GM21528 (cell line): ENCODE data around the gene ZNF385C.

ENCODE experiments used
- ATAC-seq: cut with Tn5 transposase; IDR thresholded peaks from one replicate; pipeline ENCODE4 v1.9.1; 2021; ENCODE audit warnings: mild to moderate bottlenecking, moderate library complexity; ENCODE audit not compliant: unreplicated experiment, low FRiP score

The ZNF385C gene

DNA sequence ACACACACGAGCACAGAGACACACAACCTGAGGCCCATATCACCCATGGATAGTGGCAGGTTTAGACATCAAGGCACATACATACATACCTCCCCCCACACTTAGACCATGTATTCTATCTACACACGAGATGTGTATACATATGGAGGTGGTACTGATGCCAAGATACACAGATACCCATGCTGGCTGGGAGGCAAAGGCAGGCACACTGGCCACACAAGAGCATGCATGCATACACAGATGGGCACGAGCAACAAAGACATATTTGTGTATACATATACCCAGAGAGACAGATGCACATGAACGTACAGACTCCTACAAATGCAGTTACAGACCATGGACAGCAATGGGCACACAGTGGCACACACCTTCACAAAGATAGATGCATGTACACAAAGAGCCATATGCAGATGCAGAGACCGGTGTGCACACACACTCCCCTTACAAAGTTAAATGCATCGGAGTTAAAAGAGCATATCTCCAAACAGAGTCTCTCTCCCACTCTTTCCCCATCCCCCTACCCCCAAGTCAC lies 45.9 kb downstream of the ZNF385C start:
- no peak for ATAC-seq

DNA sequence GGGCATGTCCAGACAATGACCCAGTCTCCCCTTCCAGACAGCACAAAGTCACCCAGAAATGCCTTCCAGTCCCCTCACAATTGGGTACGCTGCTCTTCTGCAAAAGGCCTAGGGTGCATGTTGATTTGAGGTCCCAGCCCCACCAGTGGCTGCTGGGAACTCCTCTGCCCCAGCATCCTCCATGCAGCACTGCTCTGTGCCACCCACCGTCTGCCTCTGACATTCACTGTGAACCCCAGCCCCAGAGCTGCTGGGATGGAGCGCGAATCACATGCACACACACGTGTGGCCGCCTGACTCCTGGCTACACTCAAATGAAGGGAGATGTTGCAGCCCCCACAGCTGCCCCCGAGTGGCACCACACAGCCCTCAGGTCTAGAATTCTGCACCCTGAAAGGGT lies 46.6 kb downstream of the ZNF385C start:
- no peak for ATAC-seq

DNA sequence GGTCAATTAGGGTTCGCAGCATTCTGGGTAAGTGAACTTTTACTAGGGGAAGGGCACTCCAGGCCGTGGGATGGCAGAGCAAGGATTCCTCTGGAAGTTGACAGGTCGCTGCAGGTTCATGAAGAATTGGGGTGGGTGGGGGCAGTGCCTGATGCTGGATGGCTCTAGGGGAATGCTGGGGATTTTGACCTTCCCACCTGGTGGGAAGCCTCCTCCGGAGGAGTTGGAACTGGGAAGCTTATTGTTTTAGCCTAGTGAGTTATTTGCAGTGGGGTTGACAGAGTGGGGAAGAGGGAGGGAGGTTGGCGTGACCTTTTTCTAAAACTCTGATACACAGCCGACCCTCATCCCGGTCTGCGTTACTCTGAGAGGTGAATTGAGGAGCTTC lies 47.3 kb downstream of the ZNF385C start:
- no peak for ATAC-seq

- ATAC-seq = no peak
Observed at GRCh38 chr17:42050393-42051012, 47.8 kb downstream of the ZNF385C start, which contains the start of gene C17orf113. Gene C17orf113 (minus strand): TSS chr17:42050601. CDS start chr17:42043376, 7,225 bp downstream.

DNA sequence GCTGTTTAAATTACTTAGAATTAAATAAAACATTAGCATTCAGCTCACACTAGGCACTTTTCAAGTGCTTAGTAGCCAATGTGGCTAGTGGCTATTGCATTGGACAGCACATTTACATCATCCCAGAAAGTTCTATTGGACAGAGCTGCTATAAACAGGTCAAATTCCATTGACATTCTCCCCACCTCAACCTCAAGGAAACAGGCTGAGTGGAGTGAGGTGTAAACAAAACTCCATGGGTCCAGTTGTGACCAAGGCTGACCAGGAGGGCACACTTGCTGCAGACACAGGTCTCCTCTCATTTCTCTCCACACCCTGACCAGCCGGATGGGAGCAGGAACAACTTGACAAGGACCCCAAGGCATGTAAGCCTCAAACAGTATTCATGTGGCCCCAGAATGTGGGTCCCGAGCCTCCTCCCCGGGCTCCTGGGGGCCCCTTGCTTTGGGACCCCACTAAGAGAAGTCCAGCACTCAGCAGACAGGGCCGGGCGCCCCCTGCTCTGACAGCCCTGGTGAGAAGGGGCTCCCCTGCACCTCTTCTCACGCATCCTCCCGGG lies 48.4 kb downstream of the ZNF385C start:
- ATAC-seq = no peak

GRCh38 chr17:42047343-42047742 lies 50.9 kb downstream of the ZNF385C start:
- no peak for ATAC-seq

DNA sequence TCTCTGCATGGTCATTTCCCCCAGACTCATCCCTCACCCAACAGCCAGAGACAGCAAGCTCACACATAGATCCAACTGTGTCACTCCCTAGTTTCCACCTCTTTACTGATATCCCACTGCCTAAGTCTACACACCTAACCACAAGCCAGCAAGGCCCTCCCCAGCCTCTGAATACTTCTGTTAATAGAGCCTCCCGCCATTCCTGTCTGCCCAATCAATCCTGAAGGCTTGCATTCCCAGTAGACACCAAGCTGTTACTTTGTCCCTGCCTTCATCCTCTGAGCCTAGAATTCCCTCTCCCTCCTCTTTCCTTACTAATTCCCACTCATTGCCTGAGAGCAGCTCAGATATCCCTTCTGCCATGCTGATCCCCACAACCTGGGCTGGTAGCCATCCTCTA lies 52.6 kb downstream of the ZNF385C start:
- ATAC-seq = no peak

GRCh38 chr17:42042598-42043319 lies 55.5 kb downstream of the ZNF385C start:
- no peak for ATAC-seq

DNA sequence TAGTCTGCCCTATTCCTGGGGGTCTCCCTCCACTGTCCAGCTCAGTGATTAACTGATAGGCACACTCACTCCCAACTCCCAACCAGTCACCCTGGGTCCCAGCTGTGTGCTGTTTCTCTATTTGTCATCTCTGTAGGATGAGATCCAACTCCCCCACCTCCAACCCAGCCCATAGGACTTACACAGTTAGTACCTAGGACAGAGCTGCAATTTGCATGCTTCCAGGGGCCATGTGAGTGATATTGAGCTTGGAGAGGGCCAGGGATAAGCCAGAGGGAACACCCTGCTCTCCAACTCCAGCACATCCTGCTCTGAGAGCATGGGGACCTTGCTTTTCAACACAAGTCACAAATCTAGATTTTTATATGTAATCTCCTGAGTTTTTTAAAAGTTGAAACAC lies 56.7 kb downstream of the ZNF385C start:
- no peak for ATAC-seq

DNA sequence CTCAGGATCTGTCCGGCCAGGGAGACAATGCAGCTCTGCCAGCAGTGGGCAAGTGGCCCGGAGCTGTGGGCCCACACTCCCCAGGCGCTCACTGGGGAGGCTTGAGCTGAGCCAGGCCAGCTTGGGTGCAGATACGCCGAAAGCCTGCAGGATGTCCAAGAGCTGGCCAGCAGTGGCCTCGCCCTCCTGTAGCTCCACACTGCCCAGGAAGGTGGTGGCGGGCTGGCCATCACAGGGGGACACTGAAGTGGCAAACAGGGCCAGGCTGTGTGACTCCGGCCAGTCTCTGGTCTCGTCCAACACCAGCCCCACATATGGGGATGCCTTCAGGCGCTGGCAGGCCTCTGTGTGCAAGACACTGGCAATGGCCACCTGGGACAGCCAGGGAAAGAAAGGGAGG lies 57.5 kb downstream of the ZNF385C start:
- ATAC-seq = no peak

- ATAC-seq = no peak
Observed at GRCh38 chr17:42039794-42040763, 58.2 kb downstream of the ZNF385C start.

GRCh38 chr17:42038221-42038973 lies 59.9 kb downstream of the ZNF385C start:
- ATAC-seq = no peak

DNA sequence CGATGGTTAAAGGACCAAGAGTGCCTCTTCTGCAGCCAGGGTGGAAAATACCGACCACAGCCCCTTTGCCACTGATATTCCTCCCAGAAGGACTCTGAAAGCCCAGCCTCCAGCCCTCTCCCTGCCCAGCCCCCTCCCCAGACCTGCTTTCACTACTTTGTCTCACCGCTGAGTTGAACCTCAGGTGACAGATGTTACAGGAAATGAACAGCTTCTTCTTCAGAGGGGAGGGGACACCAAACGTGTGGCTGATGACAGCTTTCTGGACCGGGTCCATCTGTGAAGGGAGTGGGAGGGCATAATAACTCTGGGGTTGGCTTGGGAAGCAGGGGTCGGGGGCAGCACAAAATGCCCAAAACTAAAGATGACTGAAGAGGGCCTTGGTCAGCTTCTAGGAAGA lies 64.2 kb downstream of the ZNF385C start:
- ATAC-seq = no peak

GRCh38 chr17:42031584-42031983 lies 66.7 kb downstream of the ZNF385C start:
- no peak for ATAC-seq

GRCh38 chr17:42028791-42029127 lies 69.5 kb downstream of the ZNF385C start:
- ATAC-seq = no peak

DNA sequence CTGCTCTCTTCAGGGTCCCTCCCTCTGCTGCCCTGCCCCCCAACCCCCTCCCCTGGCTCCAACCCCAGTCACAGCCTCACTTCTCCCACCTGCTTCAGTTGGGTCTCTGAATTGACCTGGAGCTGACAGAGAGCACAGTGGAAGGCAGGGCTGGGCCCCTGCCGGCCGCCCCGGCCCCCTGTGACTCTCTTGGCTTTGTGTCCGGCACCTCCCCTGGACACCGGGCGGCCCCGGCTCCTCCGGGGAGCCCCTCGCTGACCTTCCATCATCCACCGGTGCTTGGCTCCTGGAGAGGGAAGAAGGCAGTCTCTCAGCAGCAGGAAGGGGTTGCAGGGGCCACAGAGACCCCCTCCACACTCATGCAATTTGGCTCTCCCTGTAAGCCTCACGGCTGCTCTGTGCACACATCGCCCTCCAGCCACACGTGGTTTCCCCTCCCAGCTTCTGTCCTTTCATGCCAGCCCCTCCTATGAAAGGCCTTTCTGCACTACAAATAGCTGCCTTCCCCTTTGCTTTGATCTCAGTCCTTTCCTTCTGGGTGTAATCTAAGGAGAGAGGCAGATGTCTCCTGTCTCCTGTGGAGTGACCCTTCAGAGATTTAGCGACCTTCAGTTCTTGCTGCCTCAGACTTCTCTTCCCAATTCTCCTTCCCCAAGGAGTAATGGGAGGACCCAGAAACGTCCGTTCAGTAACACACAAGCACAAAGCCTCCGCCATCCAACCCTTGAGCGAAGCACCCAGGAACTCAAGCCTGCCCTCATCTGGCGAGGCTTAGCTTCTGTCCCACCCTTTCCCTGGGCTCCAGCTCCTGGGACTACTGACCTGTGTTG lies 70.1 kb downstream of the ZNF385C start:
- ATAC-seq = no peak

- no peak for ATAC-seq
Observed at GRCh38 chr17:42027590-42027889, 70.7 kb downstream of the ZNF385C start.

DNA sequence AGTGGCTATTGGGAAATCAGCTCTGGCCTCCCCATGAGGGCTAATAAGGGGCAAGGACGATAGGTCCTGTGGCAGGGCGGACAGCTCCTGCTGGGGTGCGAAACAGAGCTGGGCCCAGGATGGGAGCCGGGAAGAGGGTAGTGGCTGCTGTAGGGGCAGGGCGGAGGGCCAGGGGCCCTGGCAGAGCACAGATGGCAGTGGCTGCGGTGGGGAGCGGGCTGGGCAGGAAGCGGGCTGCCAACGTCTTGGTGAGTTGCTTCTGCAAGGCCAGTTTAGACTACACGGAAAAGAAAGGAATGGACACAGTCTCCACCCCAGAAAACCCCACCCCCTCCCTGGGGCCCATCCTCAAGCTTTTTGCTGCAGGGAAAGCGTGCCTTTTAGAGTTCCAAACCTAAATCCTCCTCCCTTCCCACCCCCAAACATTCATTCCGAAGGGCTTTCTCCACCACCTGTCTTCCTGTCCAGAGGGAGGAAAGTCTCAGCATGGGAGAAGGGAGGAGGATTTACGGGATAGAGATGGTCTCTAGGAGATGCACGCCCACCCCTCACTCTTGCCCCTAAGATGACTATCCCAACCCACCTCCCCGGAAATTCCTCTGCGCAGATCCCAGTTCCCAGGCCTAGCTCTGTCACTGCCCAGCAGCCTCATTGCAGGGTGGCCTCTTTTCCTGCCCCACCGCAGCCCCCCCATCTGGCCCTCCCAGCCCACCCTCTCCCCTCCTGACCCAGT lies 71.2 kb downstream of the ZNF385C start:
- no peak for ATAC-seq

DNA sequence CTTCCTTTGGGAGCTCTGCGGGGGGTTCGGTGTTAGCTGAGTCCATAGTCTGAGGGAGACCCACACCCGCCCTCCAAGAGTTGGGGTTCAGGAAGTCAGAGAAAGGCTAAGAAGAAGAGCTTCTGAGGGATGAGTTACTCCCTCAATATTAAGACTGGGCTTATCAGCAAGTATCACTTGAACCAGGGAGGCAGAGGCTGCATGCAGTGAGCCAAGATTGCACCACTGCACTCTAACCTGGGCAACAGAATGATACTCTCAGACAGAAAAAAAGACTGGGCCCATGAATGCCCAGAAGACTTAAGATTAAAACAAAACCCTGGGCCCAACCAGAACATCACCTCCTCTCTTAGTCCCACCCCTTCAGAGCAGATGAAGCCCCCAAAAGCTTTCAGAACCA lies 72.3 kb downstream of the ZNF385C start:
- ATAC-seq = no peak
